Endothelial cell of hepatic sinusoid (primary cell): ENCODE results near the gene TSPAN18.

Experiments used
- in situ Hi-C: cut with HindIII; loops from 2 replicates; pipeline ENCODE4 v1.10.0; 2017; ENCODE audit warnings: low sequenced_read_pairs

The TSPAN18 gene

GRCh38 chr11:44734843-44735381 is 8.2 kb downstream of the TSPAN18 start:
- in situ Hi-C loops: loop anchor here (5.0 kb wide), 1 partner anchor 157 kb away; no protein-coding TSS in a partner anchor

- in situ Hi-C loops: no loop called here
Observed at GRCh38 chr11:44736791-44737190, 10.0 kb downstream of the TSPAN18 start.

DNA sequence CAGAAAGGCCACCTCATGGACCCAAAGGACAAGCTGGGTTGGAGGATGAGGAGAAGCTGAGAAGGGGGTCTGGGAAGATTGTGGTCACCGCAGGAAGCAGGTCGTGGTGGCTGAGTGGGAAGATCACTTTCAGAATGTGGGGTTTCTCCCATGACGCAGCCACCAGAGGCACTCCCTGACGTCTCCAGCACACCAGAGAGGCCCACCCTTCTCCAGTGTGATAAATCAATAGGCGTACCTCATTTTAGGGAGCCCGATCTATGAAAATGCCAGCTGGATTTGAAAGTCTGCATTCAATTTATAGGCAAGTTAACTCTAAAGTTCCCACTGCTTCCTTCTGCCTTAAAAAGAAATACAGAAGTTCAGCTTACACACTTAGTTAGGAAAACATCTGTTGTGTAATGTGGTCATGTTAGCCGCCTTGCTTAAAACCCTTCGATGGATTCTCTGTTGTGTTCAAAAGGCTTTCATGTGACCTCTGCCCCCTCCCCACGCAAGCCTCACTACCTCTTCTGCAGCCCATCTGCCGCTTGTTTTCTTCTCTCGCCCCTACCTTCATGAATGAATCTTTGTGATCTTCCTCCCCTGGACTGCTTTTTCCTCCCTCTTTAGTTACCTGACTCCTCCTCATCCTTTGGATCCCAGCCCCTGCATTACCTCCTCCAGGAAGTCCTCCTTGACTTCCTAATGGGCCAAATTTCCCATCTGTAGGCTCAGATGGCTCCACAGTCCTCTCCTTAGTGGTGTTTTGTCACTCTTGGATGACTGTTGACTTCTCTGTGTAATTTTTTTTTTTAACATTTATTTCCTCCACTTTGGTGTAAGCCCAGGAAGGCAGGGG is 10.7 kb downstream of the TSPAN18 start:
- in situ Hi-C loops: no loop called here

DNA sequence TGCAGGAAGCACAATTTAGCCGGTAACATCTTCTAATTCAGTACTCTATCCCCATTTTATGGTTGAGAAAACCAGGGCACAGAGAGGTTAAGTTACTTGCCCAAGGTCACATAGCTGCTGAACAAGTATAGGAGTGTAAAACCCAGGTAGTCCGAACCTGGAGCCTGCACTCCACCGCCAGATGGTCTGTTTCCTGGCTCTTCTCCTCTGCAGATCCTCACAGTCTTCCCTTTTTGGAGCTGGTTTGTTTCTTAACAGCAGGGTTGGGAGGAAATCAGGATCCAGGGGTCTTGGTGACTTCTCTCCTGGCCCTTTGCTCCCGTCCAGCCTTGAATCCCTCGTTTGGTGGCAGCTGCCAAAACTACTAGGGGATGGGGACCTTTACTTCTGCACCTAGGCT is 12.0 kb downstream of the TSPAN18 start:
- in situ Hi-C loops: no loop called here

DNA sequence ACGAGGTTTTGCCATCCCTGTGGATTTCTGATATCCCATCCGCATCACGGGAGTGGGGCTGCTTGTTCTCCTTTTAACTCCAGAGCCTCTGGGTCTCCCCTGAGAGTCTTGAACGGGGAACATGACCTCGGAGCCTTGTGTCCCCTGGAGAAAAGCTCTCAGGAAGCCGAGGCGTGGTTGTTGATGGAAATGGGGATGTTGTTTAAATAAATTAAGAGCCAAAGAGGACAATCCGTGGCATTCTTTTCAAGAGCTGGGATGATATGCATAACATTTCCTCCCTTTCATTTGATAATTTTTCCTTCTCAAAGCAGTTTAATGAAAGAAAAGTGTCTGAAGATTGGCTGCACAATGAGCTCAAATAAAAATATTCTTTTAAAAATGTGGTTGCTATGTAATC is 14.2 kb downstream of the TSPAN18 start:
- in situ Hi-C loops: no loop called here

DNA sequence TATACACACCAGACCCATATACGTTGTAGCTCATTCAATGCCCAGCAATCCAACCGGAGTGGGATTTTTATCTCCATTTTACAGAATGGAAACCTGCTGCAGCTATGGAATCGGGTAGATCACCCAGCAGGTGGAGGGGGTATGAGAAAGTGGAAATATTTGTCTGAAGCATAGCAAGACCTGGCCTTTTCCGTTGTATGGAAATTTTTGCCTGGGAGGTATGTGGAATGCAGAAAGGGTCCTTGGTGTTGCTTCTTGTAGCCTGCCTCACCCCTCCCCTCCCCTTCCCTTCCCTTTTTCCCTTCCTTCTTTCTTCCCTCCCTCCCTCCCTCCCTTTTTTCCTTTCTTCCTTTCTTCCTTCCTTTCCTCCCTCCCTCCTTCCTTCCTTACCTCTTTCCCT is 15.2 kb downstream of the TSPAN18 start:
- in situ Hi-C loops: no loop called here

DNA sequence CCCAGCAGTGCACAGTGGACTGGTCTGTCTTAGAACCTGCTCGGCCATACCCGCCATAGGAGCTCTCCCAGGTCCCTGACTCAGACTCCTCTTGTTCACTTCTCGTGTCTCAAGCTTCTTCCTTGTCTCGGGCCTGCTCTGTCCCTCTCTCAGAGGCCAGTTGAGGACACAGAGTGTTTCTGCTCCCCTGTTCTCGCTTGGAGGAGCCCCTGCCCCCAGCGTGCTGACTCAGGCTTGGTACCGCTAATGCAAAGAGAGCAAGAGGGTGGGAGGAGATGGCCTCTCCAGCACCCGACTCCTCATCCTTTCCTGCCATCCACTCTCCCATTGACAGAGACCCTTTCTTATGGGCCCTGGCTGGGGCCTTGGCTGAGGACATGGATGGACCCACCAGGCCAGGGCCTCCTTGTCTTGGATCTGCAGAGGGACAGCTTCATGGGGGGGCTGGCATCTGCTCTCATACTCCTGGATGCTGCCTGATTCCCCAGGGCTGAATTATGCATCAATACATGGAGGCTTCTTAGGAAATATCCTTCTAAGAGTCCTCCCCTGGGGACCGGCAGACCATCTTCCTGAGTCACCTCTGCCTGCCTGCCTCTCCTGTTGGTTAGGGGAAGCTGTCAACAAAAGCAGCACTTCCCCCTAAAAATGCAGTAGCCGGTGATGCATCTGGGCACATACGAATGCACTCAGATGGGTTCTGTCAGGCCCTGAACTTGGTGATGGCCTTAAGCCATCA is 15.9 kb downstream of the TSPAN18 start:
- in situ Hi-C loops: no loop called here

GRCh38 chr11:44743326-44743725 is 16.6 kb downstream of the TSPAN18 start:
- in situ Hi-C loops: no loop called here

- in situ Hi-C loops: no loop called here
Observed at GRCh38 chr11:44743959-44744557, 17.3 kb downstream of the TSPAN18 start.

GRCh38 chr11:44746894-44747293 is 20.1 kb downstream of the TSPAN18 start:
- in situ Hi-C loops: no loop called here

DNA sequence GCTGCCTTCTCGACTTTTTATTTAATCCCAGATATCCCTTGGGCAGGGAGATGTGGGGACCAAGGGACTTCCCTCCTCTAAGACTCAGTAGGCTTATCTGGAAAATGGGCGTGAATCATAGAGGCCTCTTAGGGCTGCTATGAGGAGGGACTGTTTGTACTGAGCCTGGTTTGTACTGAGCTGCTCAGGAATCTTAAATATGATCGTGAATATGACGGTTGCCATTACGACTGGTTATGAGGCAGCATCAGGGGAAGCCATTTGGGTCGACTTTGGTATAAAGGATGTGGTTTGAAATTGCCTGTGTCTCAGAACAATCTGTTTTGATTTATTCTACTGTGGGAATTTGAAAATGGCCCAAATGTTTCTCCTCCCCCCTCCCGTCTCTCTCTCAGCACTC is 20.6 kb downstream of the TSPAN18 start:
- in situ Hi-C loops: no loop called here

DNA sequence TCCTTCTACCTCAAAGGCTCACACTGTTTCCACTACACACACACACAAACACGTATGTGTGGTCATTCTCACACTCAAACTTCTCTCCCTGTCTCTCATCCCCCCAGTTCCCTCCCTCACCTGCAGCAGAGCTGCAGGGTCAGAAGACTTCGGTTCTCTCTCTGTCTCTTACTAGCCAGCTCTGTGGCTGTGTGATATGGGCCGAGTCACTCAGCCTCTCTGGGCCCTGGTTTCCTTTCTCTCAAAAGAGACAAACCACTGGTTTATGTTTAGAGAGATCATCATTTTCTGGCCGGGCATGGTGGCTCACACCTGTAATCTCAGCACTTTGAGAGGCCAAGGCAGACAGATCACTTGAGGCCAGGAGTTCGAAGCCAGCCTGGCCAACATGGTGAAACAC is 21.1 kb downstream of the TSPAN18 start:
- in situ Hi-C loops: no loop called here

- in situ Hi-C loops: no loop called here
Observed at GRCh38 chr11:44748606-44749005, 21.8 kb downstream of the TSPAN18 start.

DNA sequence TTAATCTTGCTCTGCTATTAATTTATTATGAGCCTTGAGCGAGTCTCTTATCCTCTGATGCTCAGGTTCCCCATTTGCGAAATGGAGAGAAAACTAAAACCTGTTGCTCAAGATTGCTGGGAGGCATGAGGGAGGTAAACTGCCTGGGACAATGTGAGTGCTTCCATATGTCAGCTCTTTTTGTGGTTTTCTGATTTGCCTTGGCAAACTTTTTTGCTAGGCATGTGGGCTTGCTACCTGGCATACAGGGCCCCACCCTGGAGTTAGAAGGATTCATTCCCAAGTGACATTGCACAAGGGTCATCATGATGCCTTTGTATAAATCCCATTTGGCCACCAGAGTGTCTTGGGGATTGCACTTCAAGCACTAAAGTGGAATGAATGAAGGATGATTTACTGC is 22.4 kb downstream of the TSPAN18 start:
- in situ Hi-C loops: no loop called here

DNA sequence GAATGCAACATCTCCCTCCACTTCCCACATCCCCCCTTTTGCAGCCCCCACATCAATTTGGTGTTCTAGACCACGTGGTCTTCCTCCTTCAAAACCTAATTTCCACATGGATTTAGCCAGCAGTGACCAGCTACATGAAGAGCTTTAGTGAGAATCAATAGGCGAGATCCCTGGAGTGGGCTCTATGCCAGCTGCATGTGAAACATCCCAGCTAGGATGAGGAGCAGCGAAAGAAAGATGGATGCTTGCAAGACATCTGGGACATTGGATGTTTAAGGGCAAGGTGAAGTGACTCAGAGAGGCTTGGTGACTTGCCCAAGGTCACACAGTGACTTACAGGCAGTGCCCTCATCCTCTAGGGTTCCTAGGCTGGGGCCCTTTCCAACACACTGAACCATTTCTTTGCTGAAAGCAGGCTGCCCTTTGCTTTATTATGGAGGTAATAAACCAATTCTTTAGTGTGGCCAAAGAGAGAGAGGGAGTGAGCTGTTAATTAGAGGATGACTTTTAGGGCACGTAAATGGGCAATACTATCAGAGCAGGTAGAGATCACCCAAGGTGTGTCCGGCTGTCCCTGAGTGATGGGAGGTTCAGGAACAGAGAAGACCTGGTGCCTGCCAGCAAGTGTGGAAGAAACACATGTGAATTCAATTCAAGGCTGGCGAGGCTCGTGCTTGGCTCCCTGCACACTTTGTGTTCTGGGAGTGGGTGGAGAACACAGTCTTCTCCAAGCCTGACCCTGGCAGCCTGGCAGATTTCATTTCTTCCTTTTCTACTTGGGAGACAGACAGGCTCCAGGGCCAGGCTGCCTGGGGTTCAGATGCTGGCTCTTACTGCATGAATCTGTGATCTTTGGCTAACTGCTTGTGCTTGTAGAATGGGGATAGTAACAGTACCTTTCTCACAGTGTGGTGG is 24.0 kb downstream of the TSPAN18 start:
- in situ Hi-C loops: no loop called here

DNA sequence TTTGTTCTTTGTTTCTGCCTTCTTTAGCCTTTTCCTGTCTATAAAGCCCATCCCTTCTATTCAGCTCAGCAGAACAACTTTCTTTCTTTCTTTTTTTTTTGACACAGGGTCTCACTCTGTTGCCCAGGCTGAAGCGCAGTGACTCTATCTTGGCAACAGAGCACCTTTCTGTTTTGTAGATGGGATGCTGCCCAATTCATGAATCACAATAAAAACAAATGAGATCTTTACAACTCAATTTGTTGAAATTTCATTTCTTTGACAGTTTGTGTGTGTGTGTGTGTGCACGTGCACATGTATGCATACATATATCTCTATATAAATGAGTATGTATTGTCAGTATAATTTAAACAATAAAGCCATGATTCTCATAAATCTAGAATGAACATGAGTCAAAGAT is 25.5 kb downstream of the TSPAN18 start:
- in situ Hi-C loops: no loop called here

- in situ Hi-C loops: no loop called here
Observed at GRCh38 chr11:44752713-44753112, 26.0 kb downstream of the TSPAN18 start.

DNA sequence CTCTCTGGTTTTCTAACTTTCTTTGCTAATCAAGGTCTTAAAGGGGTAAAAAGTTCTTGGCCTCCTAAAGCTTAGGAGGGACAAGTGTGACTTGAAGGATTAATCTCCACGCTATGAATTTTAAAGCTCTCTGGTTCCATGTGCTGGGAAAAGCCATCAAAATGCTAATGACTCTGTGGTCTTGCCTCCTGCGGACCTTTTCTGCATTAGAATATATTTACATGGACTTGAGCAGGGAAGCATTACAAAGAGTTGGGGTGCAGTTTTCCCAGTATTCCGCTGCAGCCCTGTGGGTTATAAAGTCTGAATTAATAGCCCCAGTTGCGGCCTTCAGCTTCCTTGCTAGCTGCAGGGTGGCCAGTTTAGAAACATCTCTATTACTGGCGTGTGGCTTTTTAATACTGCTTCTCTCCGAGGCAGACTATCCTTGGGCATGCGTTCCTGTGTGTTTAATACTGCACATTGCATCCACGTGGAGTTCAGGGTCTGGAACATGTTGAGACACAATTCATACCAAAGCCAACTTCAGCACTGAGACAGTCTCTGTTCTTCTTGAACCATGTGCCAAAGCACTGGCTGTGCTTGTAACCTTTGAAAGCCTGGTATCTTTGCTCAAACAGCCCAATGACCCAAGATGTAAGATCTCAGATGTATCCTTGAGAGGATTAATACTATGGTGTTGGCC is 27.3 kb downstream of the TSPAN18 start:
- in situ Hi-C loops: no loop called here

DNA sequence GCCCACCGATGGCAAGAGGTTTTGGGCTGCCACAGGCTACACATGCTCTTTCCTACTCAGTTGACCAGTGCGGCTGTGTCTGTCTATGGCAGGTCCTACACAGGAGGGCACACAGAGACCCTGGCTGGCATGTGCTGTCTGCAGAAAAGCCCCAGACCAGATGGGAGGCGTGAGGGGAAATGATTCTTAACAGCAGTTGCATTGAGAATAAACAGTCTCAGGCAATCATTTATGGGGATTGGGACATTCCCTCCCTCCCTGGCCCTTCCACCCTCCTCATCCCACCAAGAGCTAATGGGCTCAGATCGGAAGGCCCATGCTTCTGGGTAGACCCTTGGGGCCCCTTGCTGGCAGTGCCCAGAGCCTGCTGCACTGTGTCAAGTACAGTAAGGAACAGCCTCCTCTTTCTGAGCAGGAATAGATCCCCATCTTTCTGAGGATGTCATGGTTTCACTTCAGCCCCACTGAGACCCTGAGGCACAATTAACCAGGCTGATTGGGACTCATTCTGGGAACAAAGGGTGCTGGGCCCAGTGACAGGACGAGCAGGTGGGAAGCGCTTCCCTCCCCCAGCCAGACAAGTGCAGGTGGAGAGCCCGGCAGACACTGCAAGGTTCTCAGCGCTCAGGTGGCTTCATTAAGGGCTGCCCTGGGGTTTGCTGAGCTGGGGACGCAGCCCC is 28.3 kb downstream of the TSPAN18 start:
- in situ Hi-C loops: no loop called here
